HepG2 (cell line): ENCODE measurements around the gene MREG. TPM values are rescaled to one million over a fixed set of nuclear protein-coding genes. Genes with fewer than 3 reads are reported as not detected.

Experiments used
- ATAC-seq: fragments of 200-7000 bp; cut with Tn5 transposase; 3 replicates; pipeline ENCODE4 v1.9.1; 2020; ENCODE audit warnings: mild to moderate bottlenecking, moderate library complexity
- BruUV-seq: library from RNA; stranded (reverse); fragments of 400-500 nt; replicated peaks from 2 replicates; lab custom pipeline; 2021; lab: Mats Ljungman, UMichigan
- CTCF ChIA-PET: fragments of 300-600 bp; formaldehyde crosslinking; extraction: SDS; loops from one replicate; lab custom pipeline; 2021; ENCODE audit warnings: low total read pairs, inconsistent platforms, low intra/inter-chr PET ratio; lab: Yijun Ruan, JAX
- POLR2A ChIA-PET: fragments of 350-600 bp; sonication (Branson Sonifier 250); formaldehyde crosslinking; loops from one replicate; lab custom pipeline; 2020; ENCODE audit warnings: antibody characterized with exemption, inconsistent platforms; lab: Yijun Ruan, JAX
- DNase-seq: peaks from one replicate; pipeline ENCODE4 v3.0.0-alpha.2; 2015; ENCODE audit warnings: low spot score
- FAIRE-seq: peaks from 3 replicates; lab custom pipeline; 2011; peaks lifted over from hg19 to GRCh38; lab: Jason Lieb, UNC
- H2AFZ ChIP-seq: one replicate; pipeline ENCODE4 v1.6.1; 2011; ENCODE audit warnings: low read length, inconsistent platforms
- H3K27ac ChIP-seq: fragments of 300-600 bp; 3 replicates; pipeline ENCODE4 v1.8.0; 2011; ENCODE audit warnings: mixed run types, mild to moderate bottlenecking, mixed read lengths, low read length, inconsistent platforms; ENCODE audit not compliant: insufficient read depth; ENCODE audit errors: extremely low read length
- H3K27me3 ChIP-seq, 2 experiments: fragments of 200-600 bp in 1 of 2; 2 replicates in 1 of 2; 3 replicates in 1 of 2; pipeline versions ENCODE4 v1.6.0 to v1.8.0; 2011; ENCODE audit warnings: low read length in 2 of 2, mild to moderate bottlenecking in 2 of 2, moderate library complexity in 2 of 2, inconsistent platforms in 1 of 2; ENCODE audit not compliant: insufficient read depth in 2 of 2, control insufficient read depth in 1 of 2
- H3K36me3 ChIP-seq, 2 experiments: fragments of 200-600 bp in 1 of 2; replicated peaks in 1 of 2; 2 replicates in 1 of 2; 3 replicates in 1 of 2; pipeline versions ENCODE4 v1.5.1 to v1.8.0; 2011; ENCODE audit warnings: low read length in 2 of 2, inconsistent platforms in 1 of 2; ENCODE audit not compliant: insufficient read depth in 2 of 2, control insufficient read depth in 1 of 2
- H3K4me1 ChIP-seq: 2 replicates; pipeline ENCODE4 v1.5.1; 2012; ENCODE audit warnings: low read length, inconsistent platforms; ENCODE audit not compliant: insufficient read depth
- H3K4me2 ChIP-seq: 2 replicates; pipeline ENCODE4 v1.6.0; 2011; ENCODE audit warnings: low read depth, low read length, inconsistent platforms
- H3K4me3 ChIP-seq, 3 experiments: fragments of 200-600 bp in 1 of 3; sonication (generic), shearing (Covaris generic) in 1 of 3; replicated peaks in 1 of 3; 2 replicates each; pipeline ENCODE4 v1.5.1; 2011 to 2016; ENCODE audit warnings: low read length in 3 of 3, inconsistent platforms in 2 of 3, low read depth in 2 of 3, mild to moderate bottlenecking in 2 of 3, control low read depth in 1 of 3, mixed read lengths in 1 of 3; ENCODE audit not compliant: insufficient read depth in 1 of 3
- H3K79me2 ChIP-seq: one replicate; pipeline ENCODE4 v1.6.1; 2011; ENCODE audit warnings: low read length, inconsistent platforms; ENCODE audit not compliant: insufficient read depth
- H3K9ac ChIP-seq: 2 replicates; pipeline ENCODE4 v1.6.0; 2011; ENCODE audit warnings: mild to moderate bottlenecking, low read depth, low read length, inconsistent platforms; ENCODE audit not compliant: insufficient read depth
- H3K9me3 ChIP-seq: 2 replicates; pipeline ENCODE4 v1.5.1; 2012; ENCODE audit warnings: mild to moderate bottlenecking, low read length
- H4K20me1 ChIP-seq: 2 replicates; pipeline ENCODE4 v1.6.0; 2011; ENCODE audit warnings: inconsistent platforms, mild to moderate bottlenecking, low read length, moderate library complexity; ENCODE audit not compliant: insufficient read depth
- GTF3A ChIP-seq: sonication (generic); formaldehyde crosslinking; conservative IDR thresholded peaks from 2 replicates; pipeline ENCODE4 v1.4.0; 2020; ENCODE audit warnings: mild to moderate bottlenecking, missing genetic modification reagents
- HMGXB3 ChIP-seq: sonication (generic); formaldehyde crosslinking; IDR thresholded peaks from 2 replicates; pipeline ENCODE4 v1.4.0; 2020; ENCODE audit warnings: missing genetic modification reagents, borderline replicate concordance
- MED8 ChIP-seq: sonication (generic); formaldehyde crosslinking; IDR thresholded peaks from 2 replicates; pipeline ENCODE4 v1.8.1; 2023; ENCODE audit warnings: mild to moderate bottlenecking, missing genetic modification reagents; ENCODE audit not compliant: insufficient replicate concordance
- PHB2 ChIP-seq: fragments of 450-650 bp; IDR thresholded peaks from 2 replicates; pipeline ENCODE4 v1.6.1; 2018; ENCODE audit not compliant: partially characterized antibody
- POLR2A ChIP-seq, 2 experiments: IDR thresholded peaks; 2 replicates each; pipeline ENCODE4 v1.6.1; 2011; ENCODE audit warnings: low read depth in 2 of 2, low read length in 2 of 2, mild to moderate bottlenecking in 1 of 2, moderate library complexity in 1 of 2; ENCODE audit not compliant: insufficient read depth in 1 of 2
- POLR2AphosphoS2 ChIP-seq: IDR thresholded peaks from 2 replicates; pipeline ENCODE4 v1.6.1; 2011; ENCODE audit warnings: low read depth, low read length, improper control_type of control experiment
- REL ChIP-seq: sonication (generic); formaldehyde crosslinking; conservative IDR thresholded peaks from 2 replicates; pipeline ENCODE4 v1.8.0; 2022; ENCODE audit warnings: mild to moderate bottlenecking, missing genetic modification reagents, moderate library complexity
- SMARCE1 ChIP-seq: fragments of 450-650 bp; IDR thresholded peaks from 2 replicates; pipeline ENCODE4 v1.6.1; 2017; ENCODE audit warnings: borderline replicate concordance
- ZNF7 ChIP-seq: IDR thresholded peaks from 2 replicates; pipeline ENCODE4 v1.6.1; 2016; ENCODE audit warnings: missing biosample characterization, missing genetic modification reagents
- ZNF709 ChIP-seq: sonication (generic); formaldehyde crosslinking; IDR thresholded peaks from 2 replicates; pipeline ENCODE4 v1.5.0; 2020; ENCODE audit warnings: mild to moderate bottlenecking, missing genetic modification reagents
- WGBS: methylation state at CpG from one replicate; pipeline ENCODE4 v1.1.6; 2017; ENCODE audit warnings: low lambda C conversion rate; 5-methylcytosine and 5-hydroxymethylcytosine counted together
- in situ Hi-C: cut with HindIII; loops from 2 replicates; pipeline ENCODE4 v1.10.0; 2017; ENCODE audit warnings: low pct_unique_long_range_greater_than_20kb; ENCODE audit not compliant: extremely low pct_ligation_motif_present
- intact Hi-C: fragments of 100-400 bp; cut with micrococcal nuclease; formaldehyde crosslinking; loops from one replicate; pipeline ENCODE4 v1.10.0; 2022; ENCODE audit not compliant: unreplicated experiment
- polyA plus RNA-seq, 8 experiments: library from polyadenylated mRNA; depleted of rRNA in 3 of 8; stranded (reverse) in 7 of 8; unstranded in 1 of 8; fragments of >200 nt; fragmentation: Illumina TruSeq in 4 of 8; extraction: Trizol in 4 of 8; gene quantifications; 2 replicates each; pipeline versions ENCODE4 v1.2.1 to v1.2.3, GENCODE V29; 2011 to 2016; ENCODE audit warnings: low read depth in 4 of 8, missing spikeins in 1 of 8, mixed read lengths in 1 of 8; ENCODE audit not compliant: insufficient read depth in 1 of 8
- total RNA-seq, 5 experiments: library from RNA; depleted of rRNA; stranded (reverse); fragments of >200 nt; fragmentation: Illumina TruSeq; extraction: Trizol; gene quantifications; 2 replicates each; pipeline ENCODE4 v1.2.3, GENCODE V29; 2016; ENCODE audit warnings: low read depth in 1 of 5

Gene MREG
- total and polyA plus RNA-seq, 2 of the 13 experiments (the other 11 are each of a cell fraction or from before 2014, with no cell fraction given): 7.5 to 23.3 TPM

GRCh38 chr2:216057688-216058193, 44.4 kb upstream of the MREG start:
- in situ Hi-C loops: no loop called here
- WGBS: 84% methylated on average over 7 of the region's 7 CpGs
- peak overlapping the region; percentile 1 for H3K27ac ChIP-seq
- H3K9me3 ChIP-seq: no peaks in the 10 kb centered on the region
- H3K4me1 ChIP-seq: peaks cover 46% of the 10 kb centered on the region
- H3K4me2 ChIP-seq: no peak overlapping the region
- no peak for TF ChIP-seq ZNF709 (CRISPR knock-in tag)
- no peak for TF ChIP-seq SMARCE1
- 0 out of 2 replicates have a peak, but pooled peaks have one; percentile 48 for TF ChIP-seq POLR2AphosphoS2
- no peak for TF ChIP-seq PHB2
- no peak for TF ChIP-seq MED8
- TF ChIP-seq REL (CRISPR knock-in tag): no peak
- peak in 1 of 2 experiments; percentile 39; a peak in 1 of 4 replicates for TF ChIP-seq POLR2A (IDR thresholded peaks at IDR 0.05; ENCODE audit: insufficient read depth in 1 of 2, low read depth in 2 of 2, low read length in 2 of 2)
- TF ChIP-seq GTF3A (CRISPR knock-in tag): no peak
- no peak for TF ChIP-seq ZNF7 (CRISPR knock-in tag)
- no peak for TF ChIP-seq HMGXB3 (CRISPR knock-in tag)
- TF ChIP-seq, all 625 proteins: peak for 2
- intact Hi-C loops: no loop called here
- Histone ChIP-seq H3K79me2 (no peaks in the 10 kb centered on the region), H3K27me3 (no peaks in the 10 kb centered on the region), H3K9ac (no peak overlapping the region), H3K4me3 (no peak overlapping the region), H2AFZ (no peak overlapping the region), H4K20me1 (no peaks in the 10 kb centered on the region), H3K36me3 (peaks cover 18 to 45% of the 10 kb centered on the region in 2 experiments)
- CTCF ChIA-PET: no interaction called here
- FAIRE-seq (no peak), DNase-seq (no peak), ATAC-seq (peak; percentile 72)
- no TSS peak for BruUV-seq
- POLR2A ChIA-PET: interaction anchor here (1.4 to 1.5 kb wide), 2 partner anchors 24 to 26 kb away, joined by 3 to 4 read pairs; no protein-coding TSS in a partner anchor
